ENCODE measurements around the gene ANKS1B. TPM values are rescaled to one million over a fixed set of nuclear protein-coding genes. Genes with fewer than 3 reads are reported as not detected.

Gene ANKS1B
- total and polyA plus RNA-seq, 10 of the 15 experiments (the other 5 are each of a cell fraction or from before 2014, with no cell fraction given) = 0.16 to 1.3 (median 0.82) TPM; not detected in 7

DNA sequence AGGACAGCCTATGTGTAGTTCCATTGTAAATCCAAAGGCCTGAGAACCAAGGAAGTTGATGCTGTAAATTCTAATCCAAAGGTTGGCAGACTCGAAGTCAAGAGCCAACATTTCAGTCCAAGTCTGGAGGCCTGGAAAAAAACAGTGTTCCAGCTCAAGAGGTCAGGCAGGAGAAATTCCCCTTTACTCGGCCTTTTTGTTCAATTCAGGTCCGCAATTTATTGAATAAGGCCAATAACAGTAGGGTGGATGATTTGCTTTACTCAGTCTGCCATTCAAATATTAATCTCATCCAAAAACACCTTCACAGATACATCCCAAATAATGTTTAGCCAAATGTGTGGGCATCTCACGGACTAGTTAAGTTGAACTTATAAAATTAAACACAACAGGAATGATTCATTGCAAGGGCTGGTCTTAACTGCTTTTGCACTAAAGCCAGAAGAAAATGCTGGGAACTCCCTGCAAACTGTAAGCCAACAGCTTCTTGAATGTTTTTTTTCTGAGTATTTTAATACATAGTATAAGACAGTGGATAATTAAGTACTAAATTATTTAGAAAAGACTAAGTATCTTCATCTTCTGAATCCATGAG lies 534.6 kb downstream of the ANKS1B start:
- no TSS peak for BruUV-seq (replicated peaks)
- H2AFZ ChIP-seq (ENCODE audit: control insufficient read depth, low read depth, low read length) = no peak overlapping the region
- DNase-seq (ENCODE audit: low read depth, low spot score) = no peak
- H3K4me3 ChIP-seq = no peak overlapping the region
- H3K9me3 ChIP-seq (replicated peaks; ENCODE audit: control insufficient read depth, insufficient read depth, low read length) = no peaks in the 10 kb centered on the region
- CTCF ChIA-PET = interaction anchor here (1.5 kb wide), 1 partner anchor 406 kb away, joined by 3 read pairs; no protein-coding TSS in a partner anchor
- H3K27ac ChIP-seq (ENCODE audit: control insufficient read depth, insufficient read depth) = no peak overlapping the region
- in situ Hi-C loops (cut with MboI) = no loop called here
- H3K79me2 ChIP-seq (ENCODE audit: control insufficient read depth, insufficient read depth, low read length) = no peaks in the 10 kb centered on the region
- RAD21 ChIA-PET (ENCODE audit: unreplicated experiment) = no interaction called here
- 19% methylated on average over 4 of the region's 4 CpGs for WGBS (ENCODE audit: insufficient coverage, insufficient replicate concordance, low lambda C conversion rate, missing lambda C conversion rate)
- POLR2A ChIA-PET = no interaction called here
- intact Hi-C loops (cut with micrococcal nuclease; ENCODE audit: unreplicated experiment) = loop anchor here (5.0 kb wide), 1 partner anchor 58 kb away; no protein-coding TSS in a partner anchor
- no peaks in the 10 kb centered on the region for H3K36me3 ChIP-seq (ENCODE audit: control insufficient read depth in 2 of 2, insufficient read depth in 2 of 2, low read length in 1 of 2)
- H3K27me3 ChIP-seq (replicated peaks in 1 of 2; ENCODE audit: control insufficient read depth in 2 of 2, insufficient read depth in 2 of 2, low read length in 1 of 2) = no peaks in the 10 kb centered on the region
- TF ChIP-seq RUNX3 (IDR thresholded peaks at IDR 0.05; ENCODE audit: low read length) (no peak), STAT1 (conservative IDR thresholded peaks at IDR 0.05) (no peak), FOXK2 (IDR thresholded peaks at IDR 0.05) (no peak), NFXL1 (IDR thresholded peaks at IDR 0.05; ENCODE audit: borderline replicate concordance) (no peak), BHLHE40 (IDR thresholded peaks at IDR 0.05; ENCODE audit: borderline replicate concordance in 1 of 2, low read depth in 2 of 2, low read length in 1 of 2) (no peak), MTA3 (IDR thresholded peaks at IDR 0.05; ENCODE audit: borderline replicate concordance, low read length) (no peak), NR2C2 (IDR thresholded peaks at IDR 0.05; ENCODE audit: borderline replicate concordance, control insufficient read depth, insufficient read length, low read depth) (no peak), PAX5 (IDR thresholded peaks at IDR 0.05; ENCODE audit: borderline replicate concordance, low read depth, low read length) (no peak), RAD21 (IDR thresholded peaks at IDR 0.05; ENCODE audit: insufficient read depth, low read depth, low read length) (no peak), HDAC2 (IDR thresholded peaks at IDR 0.05) (no peak), CBFB (IDR thresholded peaks at IDR 0.05; ENCODE audit: low read depth) (no peak), CBX3 (IDR thresholded peaks at IDR 0.05; ENCODE audit: borderline replicate concordance, low read depth) (no peak), PAX8 (IDR thresholded peaks at IDR 0.05) (no peak)
- TF ChIP-seq, protein P1, sequence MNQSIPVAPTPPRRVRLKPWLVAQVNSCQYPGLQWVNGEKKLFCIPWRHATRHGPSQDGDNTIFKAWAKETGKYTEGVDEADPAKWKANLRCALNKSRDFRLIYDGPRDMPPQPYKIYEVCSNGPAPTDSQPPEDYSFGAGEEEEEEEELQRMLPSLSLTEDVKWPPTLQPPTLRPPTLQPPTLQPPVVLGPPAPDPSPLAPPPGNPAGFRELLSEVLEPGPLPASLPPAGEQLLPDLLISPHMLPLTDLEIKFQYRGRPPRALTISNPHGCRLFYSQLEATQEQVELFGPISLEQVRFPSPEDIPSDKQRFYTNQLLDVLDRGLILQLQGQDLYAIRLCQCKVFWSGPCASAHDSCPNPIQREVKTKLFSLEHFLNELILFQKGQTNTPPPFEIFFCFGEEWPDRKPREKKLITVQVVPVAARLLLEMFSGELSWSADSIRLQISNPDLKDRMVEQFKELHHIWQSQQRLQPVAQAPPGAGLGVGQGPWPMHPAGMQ (IDR thresholded peaks at IDR 0.05; ENCODE audit: borderline replicate concordance) = no peak
- peaks cover 3% of the 10 kb centered on the region for H3K4me1 ChIP-seq (ENCODE audit: control insufficient read depth, insufficient read depth, low read length)
- no peak overlapping the region for H3K4me2 ChIP-seq (ENCODE audit: control insufficient read depth, insufficient read depth)
- SMC1A ChIA-PET (ENCODE audit: uncharacterized antibody, unreplicated experiment) = interaction anchor here (1.3 kb wide), 1 partner anchor 13 kb away, joined by 3 read pairs; no protein-coding TSS in a partner anchor
- H3K9ac ChIP-seq (ENCODE audit: control insufficient read depth, insufficient read depth, low read length) = no peak overlapping the region
- no peak for FAIRE-seq
- H4K20me1 ChIP-seq (ENCODE audit: control insufficient read depth, insufficient read depth) = no peaks in the 10 kb centered on the region
- no peak for ATAC-seq
